ENCODE data around the gene HOXB4. TPM values are rescaled to one million over a fixed set of nuclear protein-coding genes. Genes with fewer than 3 reads are reported as not detected.

The HOXB4 gene
- total RNA-seq, 4 donors from 2014 or later: 0.18 to 1.8 (median 0.51) TPM

GRCh38 chr17:48621410-48622392 is 43.6 kb upstream of the HOXB4 start:
- H3K36me3 ChIP-seq: no peaks in the 10 kb centered on the region
- TF ChIP-seq CTCF (IDR thresholded peaks at IDR 0.05 in 4 of 5, conservative IDR thresholded peaks at IDR 0.05 in 1 of 5) (no peak), POLR2A (IDR thresholded peaks at IDR 0.05) (no peak)
- DNase-seq: no peak
- no peak overlapping the region for H3K4me3 ChIP-seq
- no peaks in the 10 kb centered on the region for H3K9me3 ChIP-seq
- no peak overlapping the region for H3K27ac ChIP-seq
- in situ Hi-C loops (cut with MboI; ENCODE audit: low sequenced_read_pairs in 4 of 4) (loop anchor here in 1 of 4 donors (10.0 kb wide), 1 partner anchor 317 kb away; no protein-coding TSS in a partner anchor), intact Hi-C loops (cut with DNase I; ENCODE audit: low total_unique reads) (no loop called here)
- peaks cover 93 to 99% (median 97%) of the 10 kb centered on the region in 3 donors for H3K27me3 ChIP-seq
- ATAC-seq: no peak
- H3K4me1 ChIP-seq: peaks cover 9 to 20% of the 10 kb centered on the region in 2 donors

- intact Hi-C loops (cut with DNase I; ENCODE audit: low total_unique reads): no loop called here
- no peaks in the 10 kb centered on the region for H3K36me3 ChIP-seq
- no peak for TF ChIP-seq CTCF (IDR thresholded peaks at IDR 0.05 in 4 of 5, conservative IDR thresholded peaks at IDR 0.05 in 1 of 5)
- no peak for TF ChIP-seq POLR2A (IDR thresholded peaks at IDR 0.05)
- peaks cover 96 to 99% (median 99%) of the 10 kb centered on the region in 3 donors for H3K27me3 ChIP-seq
- in situ Hi-C loops (cut with MboI; ENCODE audit: low sequenced_read_pairs in 4 of 4): loop anchor here in 1 of 4 donors (10.0 kb wide), 1 partner anchor 316 kb away; no protein-coding TSS in a partner anchor
- H3K4me3 ChIP-seq: no peak overlapping the region
- no peak for ATAC-seq
- H3K4me1 ChIP-seq: peaks cover 5 to 9% of the 10 kb centered on the region in 2 donors
- no peak for DNase-seq
- H3K9me3 ChIP-seq: no peaks in the 10 kb centered on the region
- no peak overlapping the region for H3K27ac ChIP-seq
Measured at GRCh38 chr17:48620461-48621139, 42.5 kb upstream of the HOXB4 start.

- Histone ChIP-seq H3K9me3 (no peaks in the 10 kb centered on the region), H3K27me3 (peaks cover 97 to 99% (median 99%) of the 10 kb centered on the region in 3 donors), H3K36me3 (no peaks in the 10 kb centered on the region), H3K27ac (no peak overlapping the region), H3K4me1 (peaks cover 0 to 4% of the 10 kb centered on the region in 2 donors), H3K4me3 (no peak overlapping the region)
- intact Hi-C loops (cut with DNase I; ENCODE audit: low total_unique reads): loop anchor here (2.0 to 5.0 kb wide), 3 partner anchors 283 to 593 kb away; no protein-coding TSS in a partner anchor
- DNase-seq: no peak
- in situ Hi-C loops (cut with MboI; ENCODE audit: low sequenced_read_pairs in 4 of 4): loop anchor here in 1 of 4 donors (10.0 kb wide), 1 partner anchor 315 kb away; no protein-coding TSS in a partner anchor
- TF ChIP-seq POLR2A (IDR thresholded peaks at IDR 0.05) (no peak), CTCF (IDR thresholded peaks at IDR 0.05 in 4 of 5, conservative IDR thresholded peaks at IDR 0.05 in 1 of 5) (no peak)
- no peak for ATAC-seq
Measured at GRCh38 chr17:48619826-48620449, 41.8 kb upstream of the HOXB4 start.

GRCh38 chr17:48618256-48618896 is 40.2 kb upstream of the HOXB4 start:
- Histone ChIP-seq H3K4me3 (peak overlapping the region in 1 of 4 donors; percentile 8), H3K9me3 (no peaks in the 10 kb centered on the region), H3K4me1 (no peaks in the 10 kb centered on the region), H3K27me3 (peaks cover 98 to 99% (median 99%) of the 10 kb centered on the region in 3 donors), H3K27ac (no peak overlapping the region), H3K36me3 (no peaks in the 10 kb centered on the region)
- no peak for TF ChIP-seq POLR2A (IDR thresholded peaks at IDR 0.05)
- peak; percentile 93 to 98 (median 97) for TF ChIP-seq CTCF (IDR thresholded peaks at IDR 0.05 in 4 of 5, conservative IDR thresholded peaks at IDR 0.05 in 1 of 5)
- intact Hi-C loops (cut with DNase I; ENCODE audit: low total_unique reads) (loop anchor here (2.0 to 5.0 kb wide), 3 partner anchors 281 to 591 kb away; no protein-coding TSS in a partner anchor), in situ Hi-C loops (cut with MboI; ENCODE audit: low sequenced_read_pairs in 4 of 4) (no loop called here)
- ATAC-seq (peak; percentile 89 to 90), DNase-seq (peak; percentile 64 to 76)

Measured in gastrocnemius medialis (tissue), 4 donors.